RWPE1 (cell line): Measurements from ENCODE around the gene MRPL36.

Source experiments
- CTCF ChIA-PET: fragments of 350-600 bp; sonication (Branson Sonifier 250); formaldehyde crosslinking; extraction: SDS; loops from one replicate; lab custom pipeline; 2021; lab: Yijun Ruan, JAX
- POLR2A ChIA-PET: fragments of 400-600 bp; formaldehyde crosslinking; extraction: SDS; loops from one replicate; lab custom pipeline; 2020; ENCODE audit warnings: antibody characterized with exemption; ENCODE audit not compliant: low non-redundant PET; lab: Yijun Ruan, JAX
- DNase-seq: peaks from one replicate; pipeline ENCODE4 v3.0.0; 2012; ENCODE audit warnings: low spot score
- H3K27ac ChIP-seq: fragments of 450-650 bp; 2 replicates; pipeline ENCODE4 v1.5.1; 2017
- CTCF ChIP-seq: fragments of 450-650 bp; conservative IDR thresholded peaks from 2 replicates; pipeline ENCODE4 v1.5.1; 2017; ENCODE audit warnings: low read depth, mild to moderate bottlenecking

Gene MRPL36

DNA sequence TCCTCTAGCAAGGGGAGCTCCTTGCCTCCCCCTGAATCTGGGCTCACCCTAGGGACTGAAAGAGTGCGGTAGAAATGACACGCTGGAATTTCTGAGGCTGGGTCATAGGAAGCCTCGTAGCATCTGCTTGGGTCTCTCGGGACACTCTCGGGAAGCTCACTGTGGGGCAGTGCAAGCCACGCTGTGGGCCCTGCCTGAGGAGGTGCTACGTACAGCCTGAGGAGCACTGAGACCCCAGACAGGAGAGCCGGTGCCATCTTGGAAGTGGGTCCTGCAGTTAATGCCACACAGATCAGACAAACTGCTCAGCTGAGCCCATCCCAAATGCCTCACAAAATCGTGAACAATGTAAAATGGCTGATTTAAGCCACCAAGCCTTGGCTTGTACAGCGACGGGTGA lies 1.8 kb downstream of the MRPL36 start:
- no peak for TF ChIP-seq CTCF
- no peak for DNase-seq
- peak overlapping the region; percentile 4; the same call in 1 of the 2 replicates for H3K27ac ChIP-seq
- POLR2A ChIA-PET: interaction anchor here (0.6 kb wide), 1 partner anchor 44 kb away, joined by 3 read pairs; no protein-coding TSS in a partner anchor
- CTCF ChIA-PET: no interaction called here

DNA sequence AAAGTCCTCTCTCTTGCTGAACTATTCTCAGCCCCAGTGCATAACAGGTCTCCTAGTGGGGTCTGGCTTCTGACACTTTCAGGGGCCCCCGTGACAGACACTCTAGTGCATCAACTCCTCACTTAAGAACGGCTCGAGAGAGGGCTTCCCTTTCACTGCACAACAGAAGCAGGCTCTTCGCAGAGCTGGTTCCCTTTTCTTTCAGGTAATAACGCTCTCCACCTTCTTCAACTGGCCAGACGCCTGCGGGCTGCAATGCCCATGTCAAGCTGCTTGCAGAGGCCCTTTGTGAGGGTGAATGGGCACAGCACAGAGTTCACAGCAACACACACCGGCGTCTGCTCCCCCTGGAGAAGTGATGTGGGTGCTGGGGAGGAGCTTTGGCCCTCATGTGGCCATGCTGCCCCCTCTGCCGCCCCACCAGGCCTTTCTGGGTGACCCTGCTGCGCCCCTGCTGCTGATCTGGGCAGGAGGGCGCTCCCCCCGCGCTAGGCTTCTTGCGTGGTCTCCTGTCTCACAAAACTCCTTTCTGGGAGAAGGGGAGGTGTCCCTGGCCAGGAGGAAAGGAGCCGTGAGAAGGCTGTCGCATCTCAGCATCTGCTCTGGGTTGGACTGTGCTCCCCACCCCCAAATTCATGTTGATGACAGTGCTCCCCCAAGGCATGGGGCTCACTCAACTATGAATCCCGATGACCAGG lies 2.4 kb downstream of the MRPL36 start:
- POLR2A ChIA-PET: no interaction called here
- CTCF ChIA-PET: no interaction called here
- TF ChIP-seq CTCF: no peak
- 0 out of 2 replicates have a peak overlapping the region, but pooled peaks have one; percentile 4 for H3K27ac ChIP-seq
- DNase-seq: no peak

DNA sequence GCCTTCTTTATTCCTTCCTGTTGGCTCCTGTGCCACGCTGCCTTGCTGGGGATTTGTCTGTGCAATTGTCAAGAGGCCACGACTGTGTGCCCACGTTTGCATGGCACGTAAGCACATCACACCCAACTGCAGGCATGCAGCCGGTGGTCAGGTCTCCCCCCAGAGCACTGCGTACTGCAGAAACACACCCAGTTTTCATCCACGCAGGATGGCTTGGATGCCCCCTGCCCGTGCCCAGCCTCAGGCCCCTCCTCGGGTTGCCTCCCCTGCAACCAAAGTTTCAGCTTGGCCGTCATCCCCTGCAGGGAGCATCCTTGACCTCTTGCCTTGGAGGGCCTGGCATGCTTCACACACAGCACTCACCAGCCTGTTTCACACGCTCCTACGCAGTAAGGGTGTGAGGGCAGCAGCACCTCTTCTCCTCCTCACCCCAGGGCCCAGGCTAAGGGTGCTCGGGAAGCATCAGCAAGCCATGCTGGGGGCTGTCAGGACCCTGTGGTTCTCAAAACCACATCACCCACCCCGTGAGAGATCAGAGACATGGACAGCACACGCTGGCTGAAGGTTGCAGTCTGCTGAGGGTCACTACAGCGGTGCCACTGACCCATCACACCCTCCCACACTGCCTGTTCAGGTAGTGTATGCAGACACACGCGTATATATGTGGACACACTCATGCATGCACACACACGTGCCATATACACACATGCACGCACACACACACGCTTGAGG lies 3.1 kb downstream of the MRPL36 start:
- TF ChIP-seq CTCF: no peak
- ChIA-PET POLR2A (no interaction called here), CTCF (no interaction called here)
- H3K27ac ChIP-seq: peak overlapping the region; percentile 1; the same call in 1 of the 2 replicates
- DNase-seq: no peak

- ChIA-PET CTCF (no interaction called here), POLR2A (no interaction called here)
- H3K27ac ChIP-seq: no peak overlapping the region
- DNase-seq: no peak
- TF ChIP-seq CTCF: no peak
These were observed 3.7 kb downstream of the MRPL36 start for GRCh38 chr5:1795931-1796330.

- POLR2A ChIA-PET: no interaction called here
- no peak for DNase-seq
- CTCF ChIA-PET: no interaction called here
- no peak overlapping the region for H3K27ac ChIP-seq
- no peak for TF ChIP-seq CTCF
These were observed 4.1 kb downstream of the MRPL36 start for GRCh38 chr5:1795506-1795905.

DNA sequence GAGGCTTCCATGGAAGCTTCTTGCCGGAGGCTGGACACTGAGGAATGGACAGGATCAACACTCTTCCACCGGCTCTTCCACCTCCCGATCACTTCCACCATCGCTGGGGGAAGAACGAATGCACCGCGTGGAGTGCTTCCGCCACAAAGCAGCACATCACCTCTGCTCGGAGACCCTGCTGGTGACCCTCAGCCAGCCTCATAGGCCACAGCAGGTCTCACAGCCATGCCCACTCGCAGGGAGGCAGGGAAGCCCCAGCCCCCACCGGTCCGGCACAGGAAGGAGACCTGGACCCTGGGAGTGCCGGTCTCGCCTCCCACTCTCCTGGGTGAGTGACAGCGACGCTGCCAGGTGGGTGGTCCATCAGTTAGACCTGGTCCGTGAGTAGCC lies 4.7 kb downstream of the MRPL36 start:
- ChIA-PET CTCF (no interaction called here), POLR2A (no interaction called here)
- no peak for TF ChIP-seq CTCF
- no peak for DNase-seq
- peak overlapping the region; percentile 13; the same call in 1 of the 2 replicates for H3K27ac ChIP-seq
